Psoas muscle (tissue), 8 donors: ENCODE results near the gene KIAA0825. TPM values are rescaled to one million over a fixed set of nuclear protein-coding genes. Genes with fewer than 3 reads are reported as not detected.

Experiments used
- ATAC-seq, 4 donors: fragments of 200-7000 bp; cut with Tn5 transposase; one replicate each; pipeline ENCODE4 v1.9.1; 2020; ENCODE audit warnings: moderate library complexity in 3 of 4, mild to moderate bottlenecking in 2 of 4
- DNase-seq, 2 donors: peaks; one replicate each; pipeline ENCODE4 v3.0.0-alpha.2; 2020
- H3K27ac ChIP-seq: fragments of 200-600 bp; one replicate; pipeline ENCODE4 v1.8.0; 2022
- H3K27me3 ChIP-seq, 3 donors: fragments of 200-600 bp in 1 of 3; one replicate each; pipeline versions ENCODE4 v1.6.1 to v1.8.0; 2013 to 2022; ENCODE audit warnings: low read length in 2 of 3, mild to moderate bottlenecking in 2 of 3, moderate library complexity in 1 of 3; ENCODE audit not compliant: insufficient read depth in 3 of 3
- H3K36me3 ChIP-seq, 2 donors: fragments of 200-600 bp in 1 of 2; one replicate each; pipeline versions ENCODE4 v1.6.1 to v1.8.0; 2013 to 2022; ENCODE audit warnings: low read depth in 1 of 2, mild to moderate bottlenecking in 1 of 2, moderate library complexity in 1 of 2; ENCODE audit not compliant: insufficient read depth in 1 of 2
- H3K4me1 ChIP-seq: fragments of 200-600 bp; one replicate; pipeline ENCODE4 v1.8.0; 2022
- H3K4me3 ChIP-seq: fragments of 200-600 bp; one replicate; pipeline ENCODE4 v1.8.0; 2022; ENCODE audit warnings: mild to moderate bottlenecking
- H3K9me3 ChIP-seq: fragments of 200-600 bp; one replicate; pipeline ENCODE4 v1.8.0; 2022
- CTCF ChIP-seq: fragments of 200-600 bp; IDR thresholded peaks from one replicate; pipeline ENCODE4 v1.8.0; 2022; ENCODE audit warnings: antibody characterized with exemption
- WGBS, 3 donors: extraction: QIAGEN DNeasy Blood & Tissue Kit; methylation state at CpG; one replicate each; pipeline versions ENCODE4 v1.1.6 to v1.1.7; 2013; 5-methylcytosine and 5-hydroxymethylcytosine counted together
- intact Hi-C, 2 donors: fragments of 100-400 bp; cut with DNase I; formaldehyde crosslinking; loops; one replicate each; pipeline versions ENCODE4 v1.11.0 to v1.14.2; 2022
- polyA plus RNA-seq, 3 donors: library from polyadenylated mRNA; stranded (reverse); fragments of 200-250 nt; gene quantifications; one replicate each; pipeline ENCODE4 v1.2.3, GENCODE V29; 2013
- total RNA-seq, 4 donors: library from RNA; stranded (reverse); fragmentation: NEBNext Ultra II Directional in 2 of 4; extraction: Animal tissue kit (Norgen Biotek cat#: 25700) in 2 of 4; gene quantifications; one replicate each; pipeline versions ENCODE4 v1.2.1 to v1.2.4, GENCODE V29; 2021 to 2023
- donor health status: healthy with polysubstance abuse.
- donor health status: DM: no; HTN: no; CAD: no; lungs with moderate emphysema.
- donor health status: Bipolar disorder and iron deficiency.
- donor health status: healthy.
- donor health status: DM: yes; HTN: yes; CAD: no.
- donor health status: DM: no; HTN: no; CAD: no.
- donor health status: DM: no; HTN: no; CAD: no.
- donor health status: DM: yes; HTN: yes; CAD: no.

KIAA0825 gene
- total and polyA plus RNA-seq, 7 donors, result 0.41 to 1.5 (median 1.1) TPM

- DNase-seq (no peak), ATAC-seq (no peak)
- no peak for TF ChIP-seq CTCF
- H3K4me3 ChIP-seq, result no peak overlapping the region
- no peaks in the 10 kb centered on the region for H3K4me1 ChIP-seq
- H3K27me3 ChIP-seq, result no peaks in the 10 kb centered on the region
- WGBS, 3 donors, result 59 to 70% (median 62%) methylated on average over 3 of the region's 3 CpGs
- H3K9me3 ChIP-seq, result no peaks in the 10 kb centered on the region
- intact Hi-C loops, result no loop called here
- H3K36me3 ChIP-seq, result no peaks in the 10 kb centered on the region
- H3K27ac ChIP-seq, result no peak overlapping the region
Observed at GRCh38 chr5:94505327-94506068, 112.9 kb downstream of the KIAA0825 start.

GRCh38 chr5:94503677-94504076, 114.7 kb downstream of the KIAA0825 start:
- no peaks in the 10 kb centered on the region for H3K9me3 ChIP-seq
- H3K4me1 ChIP-seq, result no peaks in the 10 kb centered on the region
- no peak overlapping the region for H3K4me3 ChIP-seq
- H3K27me3 ChIP-seq, result no peaks in the 10 kb centered on the region
- H3K36me3 ChIP-seq, result no peaks in the 10 kb centered on the region
- H3K27ac ChIP-seq, result no peak overlapping the region
- no peak for TF ChIP-seq CTCF
- intact Hi-C loops, result no loop called here
- DNase-seq (no peak), ATAC-seq (no peak)
- WGBS, 3 donors, result 94 to 97% (median 95%) methylated on average over 1 of the region's 1 CpG

DNA sequence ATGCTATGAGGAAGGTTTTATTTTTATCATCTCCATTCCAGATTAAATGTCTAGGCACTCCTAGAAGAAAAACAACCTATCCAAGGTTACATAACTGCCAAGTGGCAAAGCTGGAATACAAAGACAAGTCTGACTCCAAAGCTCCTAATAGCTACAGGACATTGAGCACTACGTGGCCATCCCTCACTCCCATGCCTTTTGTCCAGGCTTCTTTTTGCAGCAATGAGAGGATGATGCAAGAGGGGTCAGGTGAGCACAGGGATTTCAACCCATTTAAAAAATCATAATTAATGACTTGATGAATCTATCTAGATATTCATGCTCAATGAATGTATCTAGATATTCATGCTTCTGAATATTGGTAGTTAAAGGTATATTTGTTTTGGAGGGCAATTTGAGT, 117.0 kb downstream of the KIAA0825 start:
- H3K4me3 ChIP-seq, result no peak overlapping the region
- TF ChIP-seq CTCF, result no peak
- H3K36me3 ChIP-seq, result no peaks in the 10 kb centered on the region
- DNase-seq (no peak), ATAC-seq (peak in 1 of 4 donors; percentile 43)
- 23 to 34% (median 23%) methylated on average over 1 of the region's 1 CpG for WGBS, 3 donors
- no peak overlapping the region for H3K27ac ChIP-seq
- no peaks in the 10 kb centered on the region for H3K9me3 ChIP-seq
- H3K27me3 ChIP-seq, result no peaks in the 10 kb centered on the region
- no peaks in the 10 kb centered on the region for H3K4me1 ChIP-seq
- intact Hi-C loops, result no loop called here

DNA sequence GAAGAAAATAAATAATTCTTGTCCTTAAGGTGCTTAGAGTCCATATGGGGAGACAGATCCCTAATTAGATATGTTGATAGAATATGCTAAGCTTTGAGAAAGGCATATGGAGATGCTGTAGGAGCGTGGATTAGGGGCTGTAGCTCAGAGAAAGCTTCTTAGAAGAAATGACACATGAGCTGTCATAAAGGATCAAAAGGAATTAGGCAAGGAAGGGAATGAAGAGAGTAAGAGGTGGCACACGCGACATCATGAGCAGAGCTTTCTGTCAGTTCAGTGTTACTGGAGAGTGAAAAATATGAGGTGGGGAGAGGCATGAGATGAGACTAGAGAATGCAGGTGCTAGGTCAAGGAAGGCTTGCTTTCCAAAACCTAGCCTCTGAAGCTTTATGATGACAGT, 118.6 kb downstream of the KIAA0825 start:
- H3K36me3 ChIP-seq, result no peaks in the 10 kb centered on the region
- intact Hi-C loops, result no loop called here
- no peak for TF ChIP-seq CTCF
- H3K4me3 ChIP-seq, result no peak overlapping the region
- DNase-seq (no peak), ATAC-seq (no peak)
- no peak overlapping the region for H3K27ac ChIP-seq
- WGBS, 3 donors, result 90 to 96% (median 94%) methylated on average over 3 of the region's 3 CpGs
- H3K9me3 ChIP-seq, result no peaks in the 10 kb centered on the region
- H3K27me3 ChIP-seq, result no peaks in the 10 kb centered on the region
- H3K4me1 ChIP-seq, result no peaks in the 10 kb centered on the region

GRCh38 chr5:94498199-94498598, 120.2 kb downstream of the KIAA0825 start:
- H3K27me3 ChIP-seq, result no peaks in the 10 kb centered on the region
- ATAC-seq (no peak), DNase-seq (no peak)
- no peak overlapping the region for H3K4me3 ChIP-seq
- no peaks in the 10 kb centered on the region for H3K36me3 ChIP-seq
- intact Hi-C loops, result no loop called here
- no peak for TF ChIP-seq CTCF
- no peak overlapping the region for H3K27ac ChIP-seq
- no peaks in the 10 kb centered on the region for H3K9me3 ChIP-seq
- no peaks in the 10 kb centered on the region for H3K4me1 ChIP-seq
